Measurements from ENCODE around the gene SCYGR5.
"Not testable (repeated sequence)": the region's sequence is repeated elsewhere in the genome, so short reads cannot be mapped to it uniquely, and the experiment has no call there.

The SCYGR5 gene

DNA sequence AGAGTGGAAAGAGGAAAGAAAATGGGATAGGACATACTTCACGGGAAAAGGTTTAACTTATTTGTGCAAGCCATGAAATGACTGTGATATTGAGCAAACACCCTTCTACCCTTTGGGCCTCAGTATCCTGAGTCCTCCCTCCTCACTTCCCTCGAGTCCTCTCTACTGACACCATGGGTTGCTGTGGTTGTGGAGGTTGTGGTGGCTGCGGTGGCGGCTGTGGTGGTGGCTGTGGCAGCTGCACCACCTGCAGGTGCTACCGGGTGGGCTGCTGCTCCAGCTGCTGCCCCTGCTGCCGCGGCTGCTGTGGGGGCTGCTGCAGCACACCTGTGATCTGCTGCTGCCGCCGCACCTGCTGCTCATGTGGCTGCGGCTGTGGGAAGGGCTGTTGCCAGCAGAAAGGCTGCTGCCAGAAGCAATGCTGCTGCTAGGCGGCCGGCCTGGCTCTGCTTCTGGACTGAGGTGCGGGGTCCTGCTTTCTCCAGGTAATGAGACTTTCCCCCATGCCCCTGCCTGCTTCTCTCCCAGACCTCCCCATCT is at the start of gene SCYGR5:
Gene SCYGR5, plus strand, starts transcription at position 174 of the 540 bp plus-strand sequence. Its CDS starts 0 bp downstream, at position 174.
- DNase-seq (ENCODE audit: low spot score) = not testable (repeated sequence)

GRCh38 chr2:227617316-227618230 is 49.0 kb upstream of the SCYGR5 start, which contains the start of gene SCYGR4:
SCYGR4 (plus strand) TSS chr2:227617498; CDS start chr2:227617498, 0 bp downstream.
- DNase-seq (ENCODE audit: low spot score) = no peak

DNA sequence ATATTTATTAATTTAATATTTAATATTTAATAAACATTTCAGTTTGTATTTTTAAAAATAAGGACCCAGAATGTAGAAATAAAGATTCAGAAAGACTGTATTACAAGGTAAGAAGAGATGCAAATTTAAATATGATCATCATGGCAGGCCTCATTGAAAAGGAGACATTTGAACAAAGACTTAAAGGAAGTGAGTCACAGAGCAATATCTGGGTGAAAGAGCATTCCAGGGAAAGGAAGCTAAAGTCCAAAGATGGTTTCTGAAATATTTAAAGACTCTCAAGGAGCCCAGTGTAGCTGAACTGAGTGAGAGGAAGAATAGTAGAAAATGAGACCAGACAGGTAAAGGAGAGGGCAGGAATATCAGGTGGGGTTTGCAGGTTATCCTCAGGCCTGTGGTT is 43.4 kb upstream of the SCYGR5 start:
- no peak for DNase-seq (ENCODE audit: low spot score)

DNA sequence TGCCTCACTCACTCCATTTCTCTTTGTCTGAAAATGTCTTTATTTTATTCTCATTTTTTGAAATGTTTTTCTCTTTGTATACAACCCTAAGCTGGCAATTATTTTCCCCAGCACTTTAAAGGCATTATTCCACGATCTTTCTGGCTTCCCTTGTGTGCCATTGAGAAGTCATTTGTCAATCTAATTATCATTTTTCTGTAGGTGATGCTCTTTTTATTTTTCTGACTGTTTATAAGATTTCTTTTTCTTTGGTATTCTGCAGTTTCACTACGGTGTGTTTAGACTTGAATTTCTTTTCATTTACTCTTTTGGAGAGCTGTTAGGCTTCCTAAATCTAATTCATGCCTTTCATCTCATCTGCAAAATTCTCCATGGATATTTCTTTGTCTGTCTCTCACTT is 41.2 kb upstream of the SCYGR5 start:
- no peak for DNase-seq (ENCODE audit: low spot score)

- DNase-seq (ENCODE audit: low spot score) = no peak
Observed at GRCh38 chr2:227626580-227627151, 39.9 kb upstream of the SCYGR5 start.

- DNase-seq (ENCODE audit: low spot score) = no peak
Observed at GRCh38 chr2:227627769-227628168, 38.8 kb upstream of the SCYGR5 start.

DNA sequence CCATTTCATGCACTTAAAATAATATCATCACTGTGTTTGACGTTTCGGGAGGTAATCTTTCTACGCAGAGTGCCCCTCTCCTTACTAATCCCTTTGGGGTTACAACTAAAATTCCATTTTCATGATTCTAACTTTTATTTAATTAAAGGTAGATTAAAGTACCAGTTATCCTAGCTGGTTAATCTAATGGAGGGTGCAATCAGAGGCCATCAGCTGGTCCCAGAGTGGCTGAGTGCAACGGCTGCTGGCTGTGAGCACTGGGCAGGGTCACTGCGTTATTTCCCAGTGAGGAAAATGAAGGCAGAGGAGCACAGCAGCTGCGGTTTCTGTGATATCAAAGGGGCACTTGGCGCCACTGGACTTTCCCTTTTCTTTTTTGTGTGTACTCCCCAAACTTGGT is 37.2 kb upstream of the SCYGR5 start:
- no peak for DNase-seq (ENCODE audit: low spot score)

DNA sequence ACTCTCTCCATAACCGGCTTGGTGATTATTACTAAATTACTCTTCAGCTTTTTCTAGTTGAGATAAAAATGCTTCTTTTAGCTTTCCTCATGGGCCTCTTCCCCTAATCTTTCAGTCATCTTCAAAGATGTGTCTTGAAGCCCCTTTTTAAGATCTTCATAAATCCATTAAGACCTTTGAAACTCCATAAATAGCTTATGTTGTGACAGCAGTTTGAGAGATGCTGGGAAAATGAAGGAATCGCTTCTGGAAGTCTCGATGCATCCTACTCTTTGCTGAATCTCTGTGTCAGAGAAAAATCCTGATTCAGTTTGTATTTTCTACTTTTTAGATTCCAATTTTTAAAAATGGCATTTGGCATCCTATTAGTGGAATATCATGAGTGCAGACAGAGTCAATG is 36.3 kb upstream of the SCYGR5 start:
- DNase-seq (ENCODE audit: low spot score) = no peak

DNA sequence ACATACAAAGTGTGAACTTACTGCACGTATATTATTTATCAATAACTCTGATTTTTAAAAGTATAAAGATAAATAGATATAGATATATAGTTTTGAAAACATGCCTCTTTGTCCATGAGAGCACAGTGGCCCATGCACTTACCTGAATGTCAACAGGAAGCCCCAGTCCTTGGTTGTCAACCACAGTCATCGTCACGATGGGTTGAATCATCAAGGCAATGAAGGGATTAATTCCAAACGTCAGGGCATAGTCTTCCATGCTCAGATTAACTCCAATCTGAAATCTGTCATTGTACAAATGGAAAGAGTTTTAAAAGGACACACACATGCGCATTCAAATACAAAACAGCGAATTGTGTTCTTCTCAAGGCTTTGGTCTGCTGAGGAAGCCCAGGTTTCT is 33.8 kb upstream of the SCYGR5 start:
- DNase-seq (ENCODE audit: low spot score) = no peak

DNA sequence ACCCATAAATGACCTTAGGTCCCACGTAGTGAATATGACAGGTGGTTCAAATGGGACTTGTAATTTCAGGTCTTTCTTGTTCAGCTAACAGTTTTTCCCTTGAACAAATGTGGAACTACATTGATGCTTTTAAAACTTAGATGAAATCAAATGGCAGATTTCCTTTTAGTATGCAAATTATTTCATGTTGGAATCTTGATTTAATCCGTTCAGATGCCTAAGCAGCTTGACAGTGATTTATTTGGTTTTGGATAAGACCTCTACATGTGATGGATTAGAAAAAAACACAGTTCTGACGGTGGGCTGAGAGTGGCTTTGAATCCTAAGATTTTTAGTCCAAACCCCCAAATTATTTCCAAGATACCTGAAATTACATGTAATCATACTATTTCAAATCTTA is 32.4 kb upstream of the SCYGR5 start:
- DNase-seq (ENCODE audit: low spot score) = no peak

DNA sequence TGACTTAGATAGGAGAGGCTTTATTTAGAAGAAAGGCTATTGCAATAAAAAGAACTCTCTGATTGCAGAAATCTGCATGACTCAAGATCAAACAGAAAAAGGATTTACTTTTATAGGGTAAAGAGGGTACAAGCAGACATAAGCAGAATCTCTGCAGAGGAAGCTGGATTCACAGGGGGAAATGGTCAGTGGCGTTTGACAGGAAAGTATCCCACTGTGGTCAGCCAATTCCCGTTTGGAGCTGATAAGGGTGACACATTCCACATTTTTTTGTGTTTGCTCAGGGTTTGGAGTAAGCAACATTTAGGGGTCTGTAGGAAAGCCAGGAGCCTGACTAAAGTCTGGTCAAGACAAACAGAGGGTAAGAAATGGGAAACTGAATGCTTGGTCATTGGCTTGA is 23.9 kb upstream of the SCYGR5 start:
- no peak for DNase-seq (ENCODE audit: low spot score)

DNA sequence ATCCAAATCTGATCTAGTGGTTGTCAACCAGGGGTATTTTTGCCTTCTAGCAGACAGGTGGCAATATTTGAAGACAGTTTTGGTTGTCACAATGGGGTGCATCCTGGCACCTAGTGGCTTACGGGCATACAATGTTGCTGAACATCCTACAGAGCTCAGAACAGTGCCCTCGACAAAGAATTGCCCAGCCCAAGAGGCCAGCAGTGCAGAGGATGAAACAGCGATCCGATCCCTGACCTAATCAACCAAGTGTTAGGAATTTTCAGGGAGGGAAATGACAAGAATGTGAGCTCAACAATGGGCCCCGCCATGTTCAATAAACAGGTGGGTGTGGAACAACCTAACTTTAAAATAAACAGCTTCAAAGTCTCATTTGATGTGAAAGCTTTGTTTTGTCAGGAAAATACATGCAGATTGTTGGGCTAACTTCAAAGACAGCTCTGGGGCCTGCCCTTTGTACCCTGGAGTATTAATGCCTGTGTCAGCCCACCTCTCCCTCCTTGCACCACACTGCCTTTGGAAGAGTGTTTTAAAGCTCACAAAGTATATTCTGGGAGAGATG is 22.5 kb upstream of the SCYGR5 start:
- no peak for DNase-seq (ENCODE audit: low spot score)

GRCh38 chr2:227653419-227653818 is 13.2 kb upstream of the SCYGR5 start:
- no peak for DNase-seq (ENCODE audit: low spot score)

- DNase-seq (ENCODE audit: low spot score) = no peak
Observed at GRCh38 chr2:227654426-227654825, 12.2 kb upstream of the SCYGR5 start.

- no peak for DNase-seq (ENCODE audit: low spot score)
Observed at GRCh38 chr2:227655454-227655853, 11.2 kb upstream of the SCYGR5 start.

DNA sequence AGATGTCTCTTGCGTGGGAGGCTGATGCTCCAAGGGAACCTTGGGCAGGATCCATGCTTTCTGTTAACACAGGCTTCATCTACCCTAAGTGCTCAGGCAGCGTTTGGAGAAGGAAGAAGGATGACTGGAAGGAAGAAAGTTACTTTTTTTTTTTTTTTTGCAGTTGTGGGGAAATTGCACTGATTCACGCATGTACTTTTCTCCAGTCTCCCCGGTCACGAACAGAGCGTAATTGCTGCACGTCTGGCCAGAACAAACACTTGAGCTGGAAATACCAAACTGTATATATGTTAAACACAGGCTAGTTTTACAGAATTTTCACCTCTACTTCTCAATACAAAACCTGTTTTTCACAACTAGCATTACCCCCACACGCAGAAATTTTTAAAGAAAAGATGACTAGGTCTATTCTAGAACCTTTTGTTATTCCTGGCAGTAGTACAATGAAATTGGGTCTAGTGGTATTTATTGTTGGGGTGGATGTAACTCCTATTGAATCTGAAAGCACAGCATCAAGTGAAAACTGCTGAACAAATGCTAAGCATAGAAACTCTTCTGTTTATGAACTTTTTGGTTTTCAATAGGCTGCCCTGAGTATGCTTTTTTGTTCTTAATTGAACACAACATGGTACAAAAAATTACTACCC is 9.3 kb upstream of the SCYGR5 start:
- no peak for DNase-seq (ENCODE audit: low spot score)

GRCh38 chr2:227661025-227661649 is 5.5 kb upstream of the SCYGR5 start:
- DNase-seq (ENCODE audit: low spot score) = no peak

DNA sequence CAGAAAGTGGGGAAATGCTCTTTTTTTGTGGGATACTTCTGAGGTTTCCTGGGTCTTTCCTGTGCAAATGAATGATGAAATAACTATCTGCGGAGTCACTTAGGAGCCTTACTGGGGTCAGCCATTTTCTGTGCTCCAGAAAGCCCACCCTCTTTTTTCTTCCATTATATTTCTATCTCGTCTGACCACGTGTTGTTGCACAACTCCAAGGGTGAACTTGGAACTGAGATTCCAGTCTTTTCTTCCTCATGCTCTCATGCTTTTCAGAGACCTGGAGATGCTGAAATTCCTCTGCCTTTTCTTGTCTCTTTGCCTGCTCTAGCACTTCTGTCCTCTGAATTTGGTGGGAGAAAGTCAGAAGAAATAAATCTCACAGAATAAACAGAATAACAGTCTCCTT is 4.8 kb upstream of the SCYGR5 start:
- DNase-seq (ENCODE audit: low spot score) = no peak

DNA sequence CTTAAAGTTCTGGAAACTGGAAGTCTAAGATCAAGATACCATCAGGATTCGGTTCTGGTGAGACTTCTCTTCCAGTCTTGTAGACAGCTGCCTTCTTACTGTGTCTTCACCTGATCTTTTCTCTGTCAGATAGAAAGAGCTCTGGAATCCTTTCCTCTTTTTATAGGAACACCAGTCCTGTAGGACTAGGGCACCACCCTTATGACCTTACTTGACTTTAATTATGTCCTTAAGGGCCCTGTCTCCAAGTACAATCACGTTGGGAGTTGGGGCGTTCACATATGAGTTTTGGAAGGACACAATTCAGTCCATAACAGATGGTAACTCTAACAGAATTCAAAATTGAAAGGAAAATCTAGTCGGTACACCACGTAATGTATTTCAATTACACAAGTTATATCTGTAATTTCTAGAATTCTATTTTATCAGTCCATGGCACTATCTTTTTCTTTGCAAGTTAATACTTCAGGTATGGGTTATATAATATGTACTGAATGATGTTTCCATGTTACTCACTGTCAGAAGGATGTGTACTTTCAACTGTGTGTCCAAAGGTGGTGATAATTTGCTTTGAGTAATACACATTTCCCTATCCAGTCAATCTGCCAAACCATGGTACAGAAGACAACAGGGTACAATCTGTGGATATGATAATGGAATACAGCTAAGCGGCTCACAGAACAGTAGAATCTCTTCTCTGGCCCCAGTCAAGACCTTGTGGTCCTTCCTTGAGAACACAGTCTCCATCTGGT is 1.2 kb upstream of the SCYGR5 start:
- DNase-seq (ENCODE audit: low spot score) = no peak

GRCh38 chr2:227671170-227671905 is 4.7 kb downstream of the SCYGR5 start:
- DNase-seq (ENCODE audit: low spot score) = no peak

Measured in CD4-positive, alpha-beta T cell treated with Interleukin-6 at 100 ng/mL for 8 hours (primary cell).